Measurements from ENCODE around the gene ULK3. TPM values are rescaled to one million over a fixed set of nuclear protein-coding genes. Genes with fewer than 3 reads are reported as not detected.

ULK3 gene, protein sequence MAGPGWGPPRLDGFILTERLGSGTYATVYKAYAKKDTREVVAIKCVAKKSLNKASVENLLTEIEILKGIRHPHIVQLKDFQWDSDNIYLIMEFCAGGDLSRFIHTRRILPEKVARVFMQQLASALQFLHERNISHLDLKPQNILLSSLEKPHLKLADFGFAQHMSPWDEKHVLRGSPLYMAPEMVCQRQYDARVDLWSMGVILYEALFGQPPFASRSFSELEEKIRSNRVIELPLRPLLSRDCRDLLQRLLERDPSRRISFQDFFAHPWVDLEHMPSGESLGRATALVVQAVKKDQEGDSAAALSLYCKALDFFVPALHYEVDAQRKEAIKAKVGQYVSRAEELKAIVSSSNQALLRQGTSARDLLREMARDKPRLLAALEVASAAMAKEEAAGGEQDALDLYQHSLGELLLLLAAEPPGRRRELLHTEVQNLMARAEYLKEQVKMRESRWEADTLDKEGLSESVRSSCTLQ
- 9.7 and 11.9 TPM in 2 replicates for total RNA-seq

DNA sequence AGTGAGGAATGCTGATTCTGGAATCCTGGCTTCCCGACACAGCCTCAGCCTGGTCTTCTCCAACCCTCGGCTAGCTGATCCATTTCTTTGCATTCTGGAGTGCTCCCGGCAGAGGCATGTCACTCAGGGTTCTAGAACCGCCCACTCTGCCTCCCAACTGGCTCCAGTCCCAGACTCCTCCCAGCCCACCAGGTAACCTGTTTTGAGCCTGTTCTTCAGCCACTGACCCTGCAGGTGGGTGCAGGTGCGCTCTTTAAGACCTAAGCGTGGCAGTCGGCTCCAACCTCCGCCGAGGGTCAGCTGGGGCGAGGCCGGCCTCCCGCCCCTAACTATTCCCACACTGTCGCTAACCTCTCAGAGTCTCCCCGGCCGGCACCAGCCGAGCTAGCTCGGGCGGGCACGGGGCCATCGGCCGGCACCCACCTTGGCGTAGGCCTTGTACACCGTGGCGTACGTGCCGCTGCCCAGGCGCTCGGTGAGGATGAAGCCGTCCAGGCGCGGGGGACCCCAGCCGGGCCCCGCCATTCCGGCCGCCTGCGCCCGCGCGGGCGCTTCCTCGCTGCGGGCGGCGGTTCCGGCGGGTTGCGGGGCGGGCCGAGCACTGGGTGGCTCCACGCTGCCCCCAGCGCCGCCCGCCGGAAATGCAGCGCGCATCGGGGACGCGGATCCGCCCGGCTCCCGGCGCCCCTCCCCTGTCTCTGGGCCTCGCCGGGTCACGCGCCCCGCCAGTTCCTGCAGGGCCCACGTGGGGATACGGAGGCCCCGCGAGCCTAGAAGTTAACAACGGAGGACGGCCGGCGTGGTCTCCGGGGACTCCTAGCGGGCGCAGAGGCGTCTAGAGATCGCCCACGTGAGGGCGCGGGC lies at the start of gene ULK3:
ULK3 (minus strand) TSS at position 576 of the 864 bp plus-strand sequence; CDS start at position 525, 51 bp downstream.

DNA sequence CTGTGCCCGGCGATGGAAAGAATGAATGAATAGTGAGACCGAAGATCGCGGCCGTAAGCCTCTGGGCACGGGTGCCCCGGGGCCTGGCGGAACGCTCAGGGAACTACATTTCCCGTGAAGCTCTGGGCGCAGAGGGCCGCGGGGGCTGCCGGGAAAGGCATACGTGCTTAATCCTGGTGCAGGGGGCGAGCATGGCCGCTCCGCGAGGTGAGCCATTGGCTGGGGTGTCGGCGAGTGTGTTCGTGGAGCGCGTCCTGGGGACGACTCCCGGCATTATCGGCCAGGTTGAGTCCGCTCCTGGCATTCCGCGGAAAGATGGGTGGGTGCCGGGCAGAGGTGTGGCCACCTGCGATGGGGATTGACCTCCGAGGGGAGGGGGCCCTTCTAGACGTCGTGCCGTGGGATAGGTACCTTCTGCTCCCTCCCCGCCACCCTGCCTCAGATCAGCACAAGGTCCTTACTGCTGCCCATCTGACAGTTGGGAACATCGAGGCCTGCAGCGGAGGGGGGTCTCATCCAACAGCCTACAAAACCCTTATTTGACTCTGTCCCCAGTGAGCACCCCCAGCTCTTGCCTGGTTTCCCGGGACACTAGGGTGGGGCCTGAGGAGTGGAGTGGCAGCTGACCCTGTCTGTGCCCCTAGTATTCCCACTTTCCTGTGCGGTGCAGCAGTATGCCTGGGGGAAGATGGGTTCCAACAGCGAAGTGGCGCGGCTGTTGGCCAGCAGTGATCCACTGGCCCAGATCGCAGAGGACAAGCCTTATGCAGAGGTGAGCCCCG lies 47.1 kb upstream of the ULK3 start, which contains the start of gene MPI:
MPI (plus strand) TSS at position 160 of the 782 bp plus-strand sequence; CDS start at position 192, 32 bp downstream.

DNA sequence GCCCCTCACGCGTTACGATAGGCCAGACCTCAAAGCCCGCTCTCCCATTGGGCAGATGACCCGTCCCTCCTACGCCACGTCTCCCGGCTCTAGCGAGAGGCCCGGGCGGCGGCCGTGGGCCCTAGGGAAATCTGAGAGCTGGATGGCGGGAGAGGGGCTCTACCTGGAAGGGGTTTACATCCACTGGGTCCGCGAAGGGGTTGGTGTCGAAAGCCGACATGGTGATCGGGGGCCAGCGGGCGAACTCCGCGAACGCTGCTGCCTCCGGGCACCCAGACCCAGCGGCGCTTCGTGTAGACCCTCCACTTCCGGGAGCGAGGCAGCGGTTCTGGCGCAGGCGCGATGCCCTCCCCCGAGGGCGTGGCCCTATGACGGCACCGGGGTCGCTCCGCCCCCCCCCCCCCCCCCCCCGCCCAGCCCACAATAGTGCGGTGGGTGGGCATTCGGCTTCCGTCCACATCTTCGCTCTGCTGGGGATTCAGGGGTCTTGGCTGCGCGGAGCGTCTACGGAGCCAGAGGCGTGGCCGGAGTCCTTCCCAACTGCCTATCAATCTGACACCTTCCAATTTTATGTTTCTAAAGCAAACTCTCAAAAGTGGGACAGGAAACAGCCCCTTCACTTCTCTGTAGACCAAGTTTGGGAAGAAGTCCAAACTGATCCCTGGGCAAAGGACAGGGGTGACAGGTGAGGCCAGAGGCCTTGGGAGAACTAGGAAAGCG lies 30.2 kb upstream of the ULK3 start, which contains the start of gene SCAMP2:
SCAMP2 (minus strand) TSS at position 330 of the 720 bp plus-strand sequence; CDS start at position 220, 110 bp downstream.

DNA sequence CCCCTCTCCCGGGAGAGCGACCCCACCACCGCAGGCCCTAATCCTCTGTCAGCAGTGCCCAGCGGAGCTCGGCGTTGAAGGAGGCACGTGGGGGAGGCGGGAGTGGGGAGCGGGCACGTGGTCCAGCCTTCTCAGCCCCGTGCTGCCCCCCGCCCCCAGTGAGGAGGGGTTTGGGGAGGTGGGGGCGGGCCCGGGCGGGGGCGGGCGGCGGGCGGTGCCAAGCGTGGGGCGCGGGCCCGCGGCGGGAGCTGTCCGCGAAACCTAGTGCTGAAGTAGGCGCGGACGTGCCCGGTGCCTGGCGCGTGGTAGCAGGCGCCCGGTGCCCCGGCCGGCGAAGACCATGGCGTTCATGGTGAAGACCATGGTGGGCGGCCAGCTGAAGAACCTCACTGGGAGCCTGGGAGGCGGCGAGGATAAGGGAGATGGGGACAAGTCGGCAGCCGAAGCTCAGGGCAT lies 16.6 kb downstream of the ULK3 start, which contains the start of gene CPLX3:
CPLX3 (plus strand) TSS at position 264 of the 456 bp plus-strand sequence; CDS start at position 341, 77 bp downstream.

DNA sequence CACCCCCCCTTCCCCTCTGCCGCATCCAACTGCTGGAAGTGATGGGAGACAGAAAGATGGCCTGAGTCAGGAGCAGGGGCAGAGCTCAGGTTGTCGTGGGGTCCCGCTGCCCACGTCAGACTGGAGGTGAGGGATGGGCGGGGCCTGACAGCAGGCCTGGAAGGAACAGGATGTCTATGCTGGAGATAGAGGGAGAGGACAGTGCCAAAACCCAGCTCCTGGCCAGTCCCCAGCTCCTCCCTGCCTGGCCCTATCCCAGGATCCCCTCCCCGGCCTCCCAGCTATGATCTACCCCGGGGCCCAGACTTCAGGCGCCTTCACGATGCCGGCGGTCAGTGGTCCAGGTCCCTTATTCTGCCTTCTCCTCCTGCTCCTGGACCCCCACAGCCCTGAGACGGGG lies 30.4 kb downstream of the ULK3 start, which contains the start of gene LMAN1L:
LMAN1L (plus strand) TSS at position 303 of the 400 bp plus-strand sequence; CDS start at position 323, 20 bp downstream.

Other genes starting within 250 kb of the ULK3 start
- 41.4 and 55.7 TPM in 2 replicates for gene CLK3, start 227.3 kb downstream of the ULK3 start, total RNA-seq
- 8.2 and 12.0 TPM in 2 replicates for gene EDC3, start 147.1 kb downstream of the ULK3 start, total RNA-seq
- gene CYP1A1, start 117.6 kb downstream of the ULK3 start, total RNA-seq, result 0.09 and 0.71 TPM in 2 replicates
- not detected in 2 replicates for gene CYP1A2, start 94.3 kb downstream of the ULK3 start, total RNA-seq
- 12.4 and 17.7 TPM in 2 replicates for gene CSK, start 61.1 kb downstream of the ULK3 start, total RNA-seq
- gene LMAN1L, start 30.3 kb downstream of the ULK3 start, total RNA-seq, result not detected in 2 replicates
- not detected in 2 replicates for gene CPLX3, start 16.5 kb downstream of the ULK3 start, total RNA-seq
- 13.5 and 16.6 TPM in 2 replicates for gene SCAMP2, start 30.2 kb upstream of the ULK3 start, total RNA-seq
- 41.5 and 59.6 TPM in 2 replicates for gene MPI, start 46.9 kb upstream of the ULK3 start, total RNA-seq
- 37.1 and 37.2 TPM in 2 replicates for gene FAM219B, start 63.7 kb upstream of the ULK3 start, total RNA-seq
- gene COX5A, start 94.9 kb upstream of the ULK3 start, total RNA-seq, result 27.8 and 34.6 TPM in 2 replicates
- 7.3 and 8.5 TPM in 2 replicates for gene RPP25, start 113.6 kb upstream of the ULK3 start, total RNA-seq
- gene SCAMP5, start 152.4 kb upstream of the ULK3 start, total RNA-seq, result 1.6 and 3.0 TPM in 2 replicates
- gene PPCDC, start 180.4 kb upstream of the ULK3 start, total RNA-seq, result 4.4 and 8.1 TPM in 2 replicates

Data from smooth muscle cell of bladder (primary cell).